Type B pancreatic cell (in vitro differentiated cells): ENCODE data around the gene IL17D. TPM values are rescaled to one million over a fixed set of nuclear protein-coding genes. Genes with fewer than 3 reads are reported as not detected.
"Not testable (repeated sequence)": the region's sequence is repeated elsewhere in the genome, so short reads cannot be mapped to it uniquely, and the experiment has no call there.

Source experiments
- DNase-seq: peaks from one replicate; pipeline ENCODE4 v3.0.0; 2021; ENCODE audit warnings: mixed read lengths; ENCODE audit not compliant: unreplicated experiment; ENCODE audit errors: extremely low spot score
- H3K27ac Mint-ChIP-seq: 2 replicates; pipeline ENCODE4 v1.8.0; 2021; ENCODE audit warnings: mild to moderate bottlenecking, mixed read lengths
- H3K27me3 Mint-ChIP-seq: 2 replicates; pipeline ENCODE4 v1.8.0; 2021; ENCODE audit warnings: mixed read lengths
- H3K36me3 Mint-ChIP-seq: 2 replicates; pipeline ENCODE4 v1.8.0; 2021; ENCODE audit warnings: mixed read lengths
- H3K4me1 Mint-ChIP-seq: one replicate; pipeline ENCODE4 v1.8.0; 2021; ENCODE audit warnings: mixed read lengths; ENCODE audit not compliant: unreplicated experiment
- H3K4me3 Mint-ChIP-seq: 2 replicates; pipeline ENCODE4 v1.8.0; 2021; ENCODE audit warnings: mild to moderate bottlenecking, mixed read lengths
- H3K9me3 Mint-ChIP-seq: 2 replicates; pipeline ENCODE4 v1.8.0; 2021; ENCODE audit warnings: mixed read lengths
- CTCF ChIP-seq: fragments of 200-600 bp; sonication (generic); conservative IDR thresholded peaks from 2 replicates; pipeline ENCODE4 v1.5.0; 2021; ENCODE audit warnings: antibody characterized with exemption, mild to moderate bottlenecking
- total RNA-seq: library from RNA; stranded (reverse); gene quantifications from 2 replicates; pipeline ENCODE4 v1.2.1, GENCODE V29; 2021; ENCODE audit warnings: low replicate concordance

The IL17D gene
- total RNA-seq, 1 donor from 2014 or later: 6.3 TPM

GRCh38 chr13:20679879-20680278 is 23.6 kb upstream of the IL17D start:
- H3K4me3 Mint-ChIP-seq: no peak overlapping the region
- peaks cover 18% of the 10 kb centered on the region for H3K36me3 Mint-ChIP-seq
- H3K9me3 Mint-ChIP-seq: no peaks in the 10 kb centered on the region
- no peak overlapping the region for H3K27ac Mint-ChIP-seq
- H3K27me3 Mint-ChIP-seq: no peaks in the 10 kb centered on the region
- no peak for DNase-seq
- peaks cover 12% of the 10 kb centered on the region for H3K4me1 Mint-ChIP-seq
- TF ChIP-seq CTCF: no peak

GRCh38 chr13:20680416-20681080 is 23.0 kb upstream of the IL17D start:
- Mint-ChIP-seq H3K27me3 (no peaks in the 10 kb centered on the region), H3K27ac (no peak overlapping the region), H3K36me3 (peaks cover 18% of the 10 kb centered on the region), H3K4me3 (peak overlapping the region; percentile 5), H3K9me3 (no peaks in the 10 kb centered on the region), H3K4me1 (peaks cover 12% of the 10 kb centered on the region)
- DNase-seq: no peak
- no peak for TF ChIP-seq CTCF

DNA sequence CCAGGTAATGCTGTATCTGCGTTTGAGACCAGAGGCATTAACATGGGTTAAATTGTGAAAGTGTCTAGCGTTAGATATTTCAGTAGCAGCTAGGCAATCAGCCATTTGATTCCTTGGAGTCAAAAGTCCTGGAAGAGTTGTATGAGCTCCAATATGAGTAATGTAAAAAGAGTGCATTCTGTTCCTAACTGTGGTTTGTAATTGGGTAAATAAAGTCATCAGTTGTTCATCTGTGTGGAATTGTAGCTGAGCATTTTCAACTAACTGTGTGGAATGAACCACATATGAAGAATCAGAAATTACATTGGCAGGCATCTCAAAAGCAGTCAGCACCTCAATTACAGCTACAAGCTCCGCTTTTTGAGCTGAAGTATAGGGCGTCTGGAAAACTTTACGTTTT is 22.0 kb upstream of the IL17D start:
- H3K27me3 Mint-ChIP-seq, DNase-seq, H3K27ac Mint-ChIP-seq, H3K4me3 Mint-ChIP-seq, H3K9me3 Mint-ChIP-seq: not testable (repeated sequence)
- peaks cover 12% of the 10 kb centered on the region for H3K4me1 Mint-ChIP-seq
- H3K36me3 Mint-ChIP-seq: peaks cover 18% of the 10 kb centered on the region

DNA sequence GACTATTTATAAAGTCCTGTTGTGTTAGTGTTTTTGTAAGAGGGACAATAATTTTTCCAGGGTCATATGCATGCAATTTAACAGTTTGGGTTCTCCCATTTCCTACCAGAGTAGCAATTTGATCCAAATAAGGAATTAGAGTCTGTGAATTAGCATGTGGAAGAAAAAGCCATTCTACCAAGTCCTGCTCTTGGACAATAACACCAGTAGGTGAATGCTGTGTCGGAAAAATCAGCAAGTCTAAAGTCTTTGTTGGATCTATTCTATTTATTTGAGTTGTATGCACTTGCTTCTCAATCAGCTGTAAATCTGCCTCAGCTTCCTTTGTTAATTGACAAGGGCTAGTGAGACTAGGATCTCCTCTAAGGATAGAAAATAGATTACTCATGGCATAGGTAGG is 21.4 kb upstream of the IL17D start:
- H3K36me3 Mint-ChIP-seq: peaks cover 16% of the 10 kb centered on the region
- TF ChIP-seq CTCF: no peak
- no peak overlapping the region for H3K27ac Mint-ChIP-seq
- no peak overlapping the region for H3K4me3 Mint-ChIP-seq
- DNase-seq: no peak
- no peaks in the 10 kb centered on the region for H3K27me3 Mint-ChIP-seq
- no peaks in the 10 kb centered on the region for H3K9me3 Mint-ChIP-seq
- peaks cover 15% of the 10 kb centered on the region for H3K4me1 Mint-ChIP-seq

GRCh38 chr13:20684041-20684440 is 19.5 kb upstream of the IL17D start:
- H3K9me3 Mint-ChIP-seq: no peaks in the 10 kb centered on the region
- no peak overlapping the region for H3K4me3 Mint-ChIP-seq

GRCh38 chr13:20684546-20684945 is 19.0 kb upstream of the IL17D start:
- Mint-ChIP-seq H3K27ac (no peak overlapping the region), H3K4me3 (no peak overlapping the region), H3K27me3 (no peaks in the 10 kb centered on the region), H3K4me1 (peaks cover 5% of the 10 kb centered on the region), H3K9me3 (no peaks in the 10 kb centered on the region), H3K36me3 (peaks cover 15% of the 10 kb centered on the region)
- no peak for DNase-seq
- TF ChIP-seq CTCF: no peak

More at GRCh38 chr13:20684041-20684440, 19.5 kb upstream of the IL17D start:
- Mint-ChIP-seq H3K4me1 (peaks cover 7% of the 10 kb centered on the region), H3K36me3 (peaks cover 20% of the 10 kb centered on the region), H3K27ac (no peak overlapping the region), H3K27me3 (no peaks in the 10 kb centered on the region)
- no peak for TF ChIP-seq CTCF
- DNase-seq: no peak
